Osteocyte (in vitro differentiated cells): Measurements from ENCODE around the gene TBC1D22B. TPM values are rescaled to one million over a fixed set of nuclear protein-coding genes. Genes with fewer than 3 reads are reported as not detected.

ENCODE experiments used
- DNase-seq: peaks from one replicate; pipeline ENCODE4 v3.0.0; 2021; ENCODE audit warnings: mixed read lengths; ENCODE audit not compliant: unreplicated experiment; ENCODE audit errors: extremely low spot score
- H3K27ac Mint-ChIP-seq: one replicate; pipeline ENCODE4 v1.8.0; 2021; ENCODE audit warnings: mild to moderate bottlenecking, mixed read lengths; ENCODE audit not compliant: unreplicated experiment
- H3K27me3 Mint-ChIP-seq: one replicate; pipeline ENCODE4 v1.8.0; 2021; ENCODE audit warnings: mixed read lengths; ENCODE audit not compliant: unreplicated experiment
- H3K36me3 Mint-ChIP-seq: one replicate; pipeline ENCODE4 v1.8.0; 2021; ENCODE audit warnings: mixed read lengths; ENCODE audit not compliant: unreplicated experiment
- H3K4me1 Mint-ChIP-seq: one replicate; pipeline ENCODE4 v1.8.0; 2021; ENCODE audit warnings: mixed read lengths; ENCODE audit not compliant: unreplicated experiment
- H3K4me3 Mint-ChIP-seq: one replicate; pipeline ENCODE4 v1.8.0; 2021; ENCODE audit warnings: mild to moderate bottlenecking, moderate library complexity, mixed read lengths; ENCODE audit not compliant: unreplicated experiment
- H3K9me3 Mint-ChIP-seq: one replicate; pipeline ENCODE4 v1.8.0; 2021; ENCODE audit warnings: mixed read lengths; ENCODE audit not compliant: unreplicated experiment
- CTCF ChIP-seq: fragments of 200-600 bp; sonication (generic); IDR thresholded peaks from 2 replicates; pipeline ENCODE4 v1.5.0; 2021; ENCODE audit warnings: antibody characterized with exemption, mild to moderate bottlenecking, moderate library complexity
- total RNA-seq: library from RNA; stranded (reverse); gene quantifications from 2 replicates; pipeline ENCODE4 v1.2.1, GENCODE V29; 2021

The TBC1D22B gene
- total RNA-seq, 1 donor from 2014 or later = 13.8 TPM

GRCh38 chr6:37253486-37254007 is 4.0 kb upstream of the TBC1D22B start:
- Mint-ChIP-seq H3K27me3 (no peaks in the 10 kb centered on the region), H3K36me3 (no peaks in the 10 kb centered on the region), H3K4me3 (no peak overlapping the region), H3K4me1 (peaks cover 21% of the 10 kb centered on the region), H3K27ac (no peak overlapping the region), H3K9me3 (peaks cover 10% of the 10 kb centered on the region)
- DNase-seq = no peak
- TF ChIP-seq CTCF = no peak

GRCh38 chr6:37254881-37255280 is 2.7 kb upstream of the TBC1D22B start:
- Mint-ChIP-seq H3K4me3 (no peak overlapping the region), H3K4me1 (peaks cover 34% of the 10 kb centered on the region), H3K36me3 (no peaks in the 10 kb centered on the region), H3K27ac (no peak overlapping the region), H3K27me3 (no peaks in the 10 kb centered on the region), H3K9me3 (peaks cover 10% of the 10 kb centered on the region)
- no peak for TF ChIP-seq CTCF
- DNase-seq = no peak

GRCh38 chr6:37256692-37257319 is 766 bp upstream of the TBC1D22B start:
- peak overlapping the region; percentile 97 for H3K27ac Mint-ChIP-seq
- H3K9me3 Mint-ChIP-seq = no peaks in the 10 kb centered on the region
- peak overlapping the region; percentile 97 for H3K4me3 Mint-ChIP-seq
- H3K27me3 Mint-ChIP-seq = no peaks in the 10 kb centered on the region
- no peak for TF ChIP-seq CTCF
- H3K36me3 Mint-ChIP-seq = no peaks in the 10 kb centered on the region
- no peak for DNase-seq
- peaks cover 31% of the 10 kb centered on the region for H3K4me1 Mint-ChIP-seq

GRCh38 chr6:37257320-37257633 is 295 bp upstream of the TBC1D22B start:
- H3K4me1 Mint-ChIP-seq = peaks cover 31% of the 10 kb centered on the region
- no peaks in the 10 kb centered on the region for H3K9me3 Mint-ChIP-seq
- H3K4me3 Mint-ChIP-seq = peak overlapping the region; percentile 97
- H3K27me3 Mint-ChIP-seq = no peaks in the 10 kb centered on the region
- H3K36me3 Mint-ChIP-seq = no peaks in the 10 kb centered on the region
- no peak for DNase-seq
- peak overlapping the region; percentile 97 for H3K27ac Mint-ChIP-seq
- no peak for TF ChIP-seq CTCF

GRCh38 chr6:37258405-37259105 is 983 bp downstream of the TBC1D22B start:
- H3K27me3 Mint-ChIP-seq = no peaks in the 10 kb centered on the region
- peaks cover 39% of the 10 kb centered on the region for H3K4me1 Mint-ChIP-seq
- peak overlapping the region; percentile 97 for H3K27ac Mint-ChIP-seq
- peaks cover 4% of the 10 kb centered on the region for H3K36me3 Mint-ChIP-seq
- H3K9me3 Mint-ChIP-seq = no peaks in the 10 kb centered on the region
- TF ChIP-seq CTCF = no peak
- peak overlapping the region; percentile 97 for H3K4me3 Mint-ChIP-seq
- no peak for DNase-seq
